Measurements from ENCODE around the gene TRAF3IP1.

DNA sequence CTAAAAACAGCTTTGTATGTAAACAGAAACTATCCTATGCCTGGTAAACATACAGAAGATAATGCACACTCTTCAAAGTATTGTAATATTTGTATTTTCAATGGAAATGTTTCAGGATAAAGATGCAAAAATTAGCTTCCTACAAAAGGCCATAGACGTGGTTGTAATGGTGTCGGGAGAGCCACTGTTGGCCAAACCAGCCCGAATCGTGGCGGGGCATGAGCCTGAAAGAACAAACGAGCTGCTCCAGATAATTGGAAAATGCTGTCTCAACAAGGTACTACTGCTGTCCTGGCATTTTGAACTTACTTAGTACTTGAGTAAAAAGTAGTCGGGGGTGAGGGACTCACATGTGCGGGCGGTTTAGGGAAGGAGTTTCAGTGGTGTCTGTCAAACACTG lies 5.4 kb downstream of the TRAF3IP1 start:
- TF ChIP-seq EZH2 (IDR thresholded peaks at IDR 0.05; ENCODE audit: borderline replicate concordance, insufficient read depth, low read length, poor library complexity, severe bottlenecking): no peak
- TF ChIP-seq, protein P1, sequence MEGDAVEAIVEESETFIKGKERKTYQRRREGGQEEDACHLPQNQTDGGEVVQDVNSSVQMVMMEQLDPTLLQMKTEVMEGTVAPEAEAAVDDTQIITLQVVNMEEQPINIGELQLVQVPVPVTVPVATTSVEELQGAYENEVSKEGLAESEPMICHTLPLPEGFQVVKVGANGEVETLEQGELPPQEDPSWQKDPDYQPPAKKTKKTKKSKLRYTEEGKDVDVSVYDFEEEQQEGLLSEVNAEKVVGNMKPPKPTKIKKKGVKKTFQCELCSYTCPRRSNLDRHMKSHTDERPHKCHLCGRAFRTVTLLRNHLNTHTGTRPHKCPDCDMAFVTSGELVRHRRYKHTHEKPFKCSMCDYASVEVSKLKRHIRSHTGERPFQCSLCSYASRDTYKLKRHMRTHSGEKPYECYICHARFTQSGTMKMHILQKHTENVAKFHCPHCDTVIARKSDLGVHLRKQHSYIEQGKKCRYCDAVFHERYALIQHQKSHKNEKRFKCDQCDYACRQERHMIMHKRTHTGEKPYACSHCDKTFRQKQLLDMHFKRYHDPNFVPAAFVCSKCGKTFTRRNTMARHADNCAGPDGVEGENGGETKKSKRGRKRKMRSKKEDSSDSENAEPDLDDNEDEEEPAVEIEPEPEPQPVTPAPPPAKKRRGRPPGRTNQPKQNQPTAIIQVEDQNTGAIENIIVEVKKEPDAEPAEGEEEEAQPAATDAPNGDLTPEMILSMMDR (IDR thresholded peaks at IDR 0.05; ENCODE audit: poor library complexity, severe bottlenecking): no peak
- TF ChIP-seq POLR2AphosphoS5 (IDR thresholded peaks at IDR 0.05): no peak
- TF ChIP-seq TAF1 (IDR thresholded peaks at IDR 0.05; ENCODE audit: low read depth): no peak
- no peak for TF ChIP-seq SMC3 (conservative IDR thresholded peaks at IDR 0.05; ENCODE audit: poor library complexity)
- no peak for TF ChIP-seq MXI1 (conservative IDR thresholded peaks at IDR 0.05; ENCODE audit: poor library complexity, severe bottlenecking)
- TF ChIP-seq, protein P2, sequence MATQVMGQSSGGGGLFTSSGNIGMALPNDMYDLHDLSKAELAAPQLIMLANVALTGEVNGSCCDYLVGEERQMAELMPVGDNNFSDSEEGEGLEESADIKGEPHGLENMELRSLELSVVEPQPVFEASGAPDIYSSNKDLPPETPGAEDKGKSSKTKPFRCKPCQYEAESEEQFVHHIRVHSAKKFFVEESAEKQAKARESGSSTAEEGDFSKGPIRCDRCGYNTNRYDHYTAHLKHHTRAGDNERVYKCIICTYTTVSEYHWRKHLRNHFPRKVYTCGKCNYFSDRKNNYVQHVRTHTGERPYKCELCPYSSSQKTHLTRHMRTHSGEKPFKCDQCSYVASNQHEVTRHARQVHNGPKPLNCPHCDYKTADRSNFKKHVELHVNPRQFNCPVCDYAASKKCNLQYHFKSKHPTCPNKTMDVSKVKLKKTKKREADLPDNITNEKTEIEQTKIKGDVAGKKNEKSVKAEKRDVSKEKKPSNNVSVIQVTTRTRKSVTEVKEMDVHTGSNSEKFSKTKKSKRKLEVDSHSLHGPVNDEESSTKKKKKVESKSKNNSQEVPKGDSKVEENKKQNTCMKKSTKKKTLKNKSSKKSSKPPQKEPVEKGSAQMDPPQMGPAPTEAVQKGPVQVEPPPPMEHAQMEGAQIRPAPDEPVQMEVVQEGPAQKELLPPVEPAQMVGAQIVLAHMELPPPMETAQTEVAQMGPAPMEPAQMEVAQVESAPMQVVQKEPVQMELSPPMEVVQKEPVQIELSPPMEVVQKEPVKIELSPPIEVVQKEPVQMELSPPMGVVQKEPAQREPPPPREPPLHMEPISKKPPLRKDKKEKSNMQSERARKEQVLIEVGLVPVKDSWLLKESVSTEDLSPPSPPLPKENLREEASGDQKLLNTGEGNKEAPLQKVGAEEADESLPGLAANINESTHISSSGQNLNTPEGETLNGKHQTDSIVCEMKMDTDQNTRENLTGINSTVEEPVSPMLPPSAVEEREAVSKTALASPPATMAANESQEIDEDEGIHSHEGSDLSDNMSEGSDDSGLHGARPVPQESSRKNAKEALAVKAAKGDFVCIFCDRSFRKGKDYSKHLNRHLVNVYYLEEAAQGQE (IDR thresholded peaks at IDR 0.05; ENCODE audit: borderline replicate concordance): no peak

All from neural cell (in vitro differentiated cells).